ENCODE results near the gene PPFIA4. TPM values are rescaled to one million over a fixed set of nuclear protein-coding genes. Genes with fewer than 3 reads are reported as not detected.

The PPFIA4 gene
- total RNA-seq, 1 experiment from 2014 or later = 21.1 TPM

DNA sequence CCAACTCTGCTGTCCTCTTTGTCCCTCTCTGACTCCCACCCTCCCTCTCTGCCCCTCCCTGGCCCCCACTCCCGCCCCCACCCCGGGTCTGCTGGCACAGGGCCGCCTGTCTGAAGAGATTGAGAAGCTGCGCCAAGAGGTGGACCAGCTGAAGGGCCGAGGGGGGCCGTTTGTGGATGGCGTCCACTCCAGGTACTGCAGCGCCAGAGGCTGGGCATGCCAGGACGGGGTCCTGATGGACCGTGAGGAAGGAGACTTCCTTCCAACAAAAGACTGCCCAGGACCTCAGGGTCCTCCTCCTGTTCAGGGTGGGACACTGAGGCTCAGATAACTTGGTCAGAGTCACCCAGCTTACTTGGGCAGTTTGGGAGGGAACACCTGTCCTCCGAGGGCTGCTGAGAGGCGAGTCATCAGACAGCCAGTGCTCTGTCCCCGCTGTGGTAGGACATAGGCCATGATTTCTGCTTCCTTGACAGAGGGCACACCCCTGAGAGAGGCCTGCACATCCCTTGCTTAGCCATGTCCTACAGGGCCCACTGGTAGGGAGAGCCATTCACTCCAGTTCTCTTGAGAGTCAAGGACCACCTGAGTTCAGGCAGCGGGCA, 23.4 kb downstream of the PPFIA4 start:
- no peak overlapping the region for H3K27ac Mint-ChIP-seq

GRCh38 chr1:203050826-203051225, 24.5 kb downstream of the PPFIA4 start:
- no peak overlapping the region for H3K4me3 Mint-ChIP-seq
- POLR2A ChIA-PET = no interaction called here
- ATAC-seq = no peak
- TF ChIP-seq HMGA2 (CRISPR knock-in tag; IDR thresholded peaks at IDR 0.05) (no peak), AR (CRISPR knock-in tag; IDR thresholded peaks at IDR 0.05) (no peak), ATF1 (CRISPR knock-in tag; IDR thresholded peaks at IDR 0.05) (no peak), ZNF219 (CRISPR knock-in tag; IDR thresholded peaks at IDR 0.05; ENCODE audit: borderline replicate concordance) (no peak)
- TF ChIP-seq, protein P1, sequence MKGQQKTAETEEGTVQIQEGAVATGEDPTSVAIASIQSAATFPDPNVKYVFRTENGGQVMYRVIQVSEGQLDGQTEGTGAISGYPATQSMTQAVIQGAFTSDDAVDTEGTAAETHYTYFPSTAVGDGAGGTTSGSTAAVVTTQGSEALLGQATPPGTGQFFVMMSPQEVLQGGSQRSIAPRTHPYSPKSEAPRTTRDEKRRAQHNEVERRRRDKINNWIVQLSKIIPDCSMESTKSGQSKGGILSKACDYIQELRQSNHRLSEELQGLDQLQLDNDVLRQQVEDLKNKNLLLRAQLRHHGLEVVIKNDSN (CRISPR knock-in tag; IDR thresholded peaks at IDR 0.05) = no peak

More for the DNA sequence above, 23.4 kb downstream of the PPFIA4 start:
- DNase-seq (ENCODE audit: low spot score) (no peak), ATAC-seq (no peak)
- Mint-ChIP-seq H3K4me3 (no peak overlapping the region), H3K4me1 (peaks cover 45% of the 10 kb centered on the region), H3K27me3 (ENCODE audit: low read depth) (no peaks in the 10 kb centered on the region), H3K9me3 (no peaks in the 10 kb centered on the region), H3K36me3 (peaks cover 27% of the 10 kb centered on the region)
- CTCF ChIA-PET = interaction anchor here (0.9 to 11.5 kb wide), 11 partner anchors 8 to 223 kb away, joined by 3 to 412 read pairs (median 12); partner anchors contain the start of genes ADORA1 and MYOG
- POLR2A ChIA-PET = interaction anchor here (0.7 to 1.3 kb wide), 2 partner anchors 9 to 14 kb away, joined by 3 to 4 read pairs; no protein-coding TSS in a partner anchor
- TF ChIP-seq NFE2L1 (CRISPR knock-in tag; IDR thresholded peaks at IDR 0.05) (no peak), ARID4B (CRISPR knock-in tag; IDR thresholded peaks at IDR 0.05; ENCODE audit: borderline replicate concordance) (no peak), ETV6 (CRISPR knock-in tag; IDR thresholded peaks at IDR 0.05) (no peak), ERG (CRISPR knock-in tag; IDR thresholded peaks at IDR 0.05) (no peak), ZNF416 (CRISPR knock-in tag; IDR thresholded peaks at IDR 0.05) (no peak), GTF2I (CRISPR knock-in tag; conservative IDR thresholded peaks at IDR 0.05) (no peak), CREM (CRISPR knock-in tag; IDR thresholded peaks at IDR 0.05) (no peak), HMGXB4 (CRISPR knock-in tag; IDR thresholded peaks at IDR 0.05) (no peak), SOX15 (CRISPR knock-in tag; IDR thresholded peaks at IDR 0.05) (no peak), ZNF423 (CRISPR knock-in tag; IDR thresholded peaks at IDR 0.05) (no peak), ZNF232 (CRISPR knock-in tag; IDR thresholded peaks at IDR 0.05) (no peak), NFYB (CRISPR knock-in tag; conservative IDR thresholded peaks at IDR 0.05; ENCODE audit: low read depth) (no peak), PRRX2 (CRISPR knock-in tag; IDR thresholded peaks at IDR 0.05) (no peak), ZNF317 (CRISPR knock-in tag; IDR thresholded peaks at IDR 0.05; ENCODE audit: borderline replicate concordance, low read depth) (no peak)
- TF ChIP-seq, protein P2, sequence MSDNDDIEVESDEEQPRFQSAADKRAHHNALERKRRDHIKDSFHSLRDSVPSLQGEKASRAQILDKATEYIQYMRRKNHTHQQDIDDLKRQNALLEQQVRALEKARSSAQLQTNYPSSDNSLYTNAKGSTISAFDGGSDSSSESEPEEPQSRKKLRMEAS (CRISPR knock-in tag; IDR thresholded peaks at IDR 0.05) = no peak

More at GRCh38 chr1:203050826-203051225, 24.5 kb downstream of the PPFIA4 start:
- Mint-ChIP-seq H3K4me1 (peaks cover 56% of the 10 kb centered on the region), H3K36me3 (peaks cover 26% of the 10 kb centered on the region), H3K9me3 (no peaks in the 10 kb centered on the region), H3K27ac (no peak overlapping the region), H3K27me3 (ENCODE audit: low read depth) (no peaks in the 10 kb centered on the region)
- CTCF ChIA-PET = interaction anchor here (1.0 to 11.5 kb wide), 4 partner anchors 10 to 76 kb away, joined by 3 to 412 read pairs (median 18); no protein-coding TSS in a partner anchor
- no peak for DNase-seq (ENCODE audit: low spot score)
